Measurements from ENCODE around the gene POU2F3. TPM values are rescaled to one million over a fixed set of nuclear protein-coding genes. Genes with fewer than 3 reads are reported as not detected.

POU2F3 gene
- total and polyA plus RNA-seq, 2 of the 4 experiments (the other 2 are of a cell fraction): under 0.01 to 0.09 TPM

- H2AK9ac ChIP-seq (replicated peaks; ENCODE audit: low read depth, low read length, poor library complexity): peak within 1 kb of the TSS; percentile 79
- DNase-seq: peak; percentile 68
- peak; percentile 92 for ATAC-seq (ENCODE audit: low read depth)
- no peaks in the 10 kb centered on the region for H4K20me1 ChIP-seq (ENCODE audit: insufficient read depth, low read length)
- H3K36me3 ChIP-seq (ENCODE audit: control insufficient read depth, insufficient read depth, low read length): peaks cover 7% of the 10 kb centered on the region
- no peaks in the 10 kb centered on the region for H3K27me3 ChIP-seq (ENCODE audit: control insufficient read depth, insufficient read depth, low read length)
- no peaks in the 10 kb centered on the region for H3K9me3 ChIP-seq (ENCODE audit: control insufficient read depth, insufficient read depth, low read length)
- H2BK20ac ChIP-seq (ENCODE audit: low read depth, low read length): peak within 1 kb of the TSS; percentile 14; the same call in 1 of the 2 replicates
- peak within 1 kb of the TSS; percentile 74 for H3K56ac ChIP-seq (ENCODE audit: extremely low read depth, insufficient read depth, low read length)
- H2AFZ ChIP-seq (replicated peaks; ENCODE audit: low read length, poor library complexity): peak within 1 kb of the TSS; percentile 92
- BruUV-seq (replicated peaks): no TSS peak
- H3K4me1 ChIP-seq (ENCODE audit: control insufficient read depth, insufficient read depth, low read length): peaks cover 6% of the 10 kb centered on the region
- dilution Hi-C loops (cut with HindIII; ENCODE audit: low sequenced_read_pairs, unreplicated experiment) (no loop called here), intact Hi-C loops (cut with micrococcal nuclease) (no loop called here), in situ Hi-C loops (cut with MboI; ENCODE audit: low sequenced_read_pairs) (loop anchor here (25.0 kb wide), 2 partner anchors 112 to 362 kb away; no protein-coding TSS in a partner anchor)
- H3K4ac ChIP-seq (ENCODE audit: low read depth, low read length): peak within 1 kb of the TSS; percentile 70
- POLR2A ChIA-PET (ENCODE audit: unreplicated experiment): interaction anchor here (0.6 kb wide), 1 partner anchor 11 kb away, joined by 3 read pairs; the partner anchor contains the start of gene ARHGEF12
- H4K91ac ChIP-seq (ENCODE audit: insufficient read depth, low read depth, low read length): peak within 1 kb of the TSS; percentile 71
- peak within 1 kb of the TSS; percentile 97; the same call in 2 of the 3 replicates for H2BK15ac ChIP-seq (ENCODE audit: low read depth, low read length)
- H3K9ac ChIP-seq (ENCODE audit: low read depth, low read length): peak within 1 kb of the TSS; percentile 99
- peak within 1 kb of the TSS; percentile 81 for H2BK120ac ChIP-seq (ENCODE audit: low read depth, low read length)
- H3K14ac ChIP-seq (replicated peaks; ENCODE audit: low read depth, low read length): peak within 1 kb of the TSS; percentile 89
- peak within 1 kb of the TSS; percentile 98 for H4K5ac ChIP-seq (ENCODE audit: low read depth, low read length)
- CTCF ChIA-PET: no interaction called here
- H3K23ac ChIP-seq (ENCODE audit: low read depth, low read length): peak within 1 kb of the TSS; percentile 82
- peaks cover 30 to 40% of the 10 kb centered on the region in 2 experiments for H3K79me1 ChIP-seq (ENCODE audit: low read depth in 1 of 2, low read length in 2 of 2)
- peaks cover 10% of the 10 kb centered on the region for H3K9me1 ChIP-seq (ENCODE audit: insufficient read depth, low read length)
- H3K18ac ChIP-seq (ENCODE audit: low read depth, low read length): peak within 1 kb of the TSS; percentile 99
- peak within 1 kb of the TSS; percentile 93 for H2BK5ac ChIP-seq (ENCODE audit: low read depth, low read length, poor library complexity, severe bottlenecking)
- H4K8ac ChIP-seq (ENCODE audit: low read depth in 2 of 2, low read length in 2 of 2): peak within 1 kb of the TSS; percentile 84 to 93
- H3K27ac ChIP-seq (ENCODE audit: insufficient read depth, low read length): peak within 1 kb of the TSS; percentile 97
- peak within 1 kb of the TSS; percentile 63 for H2AK5ac ChIP-seq (ENCODE audit: low read depth, low read length)
- peak within 1 kb of the TSS; percentile 97 for H3K4me3 ChIP-seq (ENCODE audit: insufficient read depth, low read depth, low read length)
- WGBS, 2 experiments (ENCODE audit: extremely low coverage in 2 of 2, insufficient read length in 1 of 2): 0% methylated on average over 22 of the region's 84 CpGs; no CpG with 5 or more reads in 1 of the 2 experiments
- peak within 1 kb of the TSS; percentile 100 for H3K4me2 ChIP-seq (ENCODE audit: low read depth, low read length)
- TF ChIP-seq USF2 (IDR thresholded peaks at IDR 0.05; ENCODE audit: low read depth, low read length) (0 out of 2 replicates have a peak, but pooled peaks have one; percentile 24), SMC3 (IDR thresholded peaks at IDR 0.05; ENCODE audit: low read depth, low read length) (0 out of 2 replicates have a peak, but pooled peaks have one; percentile 4), NFE2L2 (IDR thresholded peaks at IDR 0.05; ENCODE audit: low read depth, low read length) (no peak), MAZ (IDR thresholded peaks at IDR 0.05; ENCODE audit: borderline replicate concordance, low read depth, low read length) (peak; percentile 80; the same call in 1 of the 2 replicates), MAFK (IDR thresholded peaks at IDR 0.05; ENCODE audit: low read depth, low read length) (no peak), FOS (IDR thresholded peaks at IDR 0.05; ENCODE audit: low read depth, low read length) (no peak), MXI1 (IDR thresholded peaks at IDR 0.05; ENCODE audit: borderline replicate concordance, low read depth, low read length) (peak; percentile 57; the same call in 1 of the 2 replicates), CTCF (conservative IDR thresholded peaks at IDR 0.05; ENCODE audit: low read depth, low read length) (peak; percentile 31), CHD1 (IDR thresholded peaks at IDR 0.05; ENCODE audit: low read depth, low read length) (0 out of 2 replicates have a peak, but pooled peaks have one; percentile 30), BHLHE40 (IDR thresholded peaks at IDR 0.05; ENCODE audit: low read depth, low read length) (no peak), ELK1 (IDR thresholded peaks at IDR 0.05; ENCODE audit: borderline replicate concordance, low read depth, low read length) (no peak), RAD21 (IDR thresholded peaks at IDR 0.05; ENCODE audit: low read length) (no peak), POLR2A (IDR thresholded peaks at IDR 0.05; ENCODE audit: low read depth, low read length) (peak; percentile 82)
Observed at GRCh38 chr11:120324932-120325810, 85.2 kb downstream of the POU2F3 start, which contains the start of gene TLCD5. Gene TLCD5, plus strand, starts transcription at chr11:120325299. Its CDS starts 2,143 bp downstream, at chr11:120327442.
